EH (cell line): ENCODE data around the gene SLCO3A1.
A peak's percentile ranks its signal among the peaks of the same experiment; 100 is the strongest.
"Not testable (repeated sequence)": the region's sequence is repeated elsewhere in the genome, so short reads cannot be mapped to it uniquely, and the experiment has no call there.

Experiments
- DNase-seq: peaks from one replicate; pipeline ENCODE4 v3.0.0-alpha.2; 2015; ENCODE audit warnings: low read depth

The SLCO3A1 gene

GRCh38 chr15:92070251-92070650 lies 216.7 kb downstream of the SLCO3A1 start:
- DNase-seq: not testable (repeated sequence)

DNA sequence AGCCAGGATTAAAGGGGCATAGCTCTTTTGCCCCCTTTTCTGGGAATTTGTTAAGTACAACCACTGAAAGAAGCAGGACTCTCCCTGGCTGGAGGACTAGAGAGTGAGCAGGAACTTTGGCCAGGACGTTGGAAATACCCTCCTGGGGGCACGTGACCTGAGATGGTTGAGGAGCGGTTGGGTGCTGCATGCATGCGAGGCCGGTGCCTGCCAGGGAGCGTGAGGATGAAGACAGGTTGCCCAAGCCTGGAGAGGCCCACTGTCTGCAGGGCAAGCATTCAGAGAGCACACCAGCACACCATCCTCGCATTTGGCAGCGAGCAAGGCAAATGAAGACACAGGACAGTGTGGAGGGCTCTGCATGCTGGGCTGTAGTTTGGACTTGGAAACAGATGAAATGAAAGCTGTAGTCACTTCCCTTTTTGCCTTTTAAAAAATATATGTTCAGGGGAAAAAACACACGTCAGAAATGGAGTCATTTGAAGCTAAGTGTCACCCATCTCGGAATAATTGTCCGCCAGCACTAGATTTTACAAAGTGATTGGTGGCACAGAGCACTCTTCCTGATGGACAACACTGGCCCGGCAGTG lies 217.6 kb downstream of the SLCO3A1 start:
- no peak for DNase-seq

GRCh38 chr15:92073044-92073785 lies 219.7 kb downstream of the SLCO3A1 start:
- DNase-seq: no peak

GRCh38 chr15:92074101-92074500 lies 220.6 kb downstream of the SLCO3A1 start:
- DNase-seq: no peak

GRCh38 chr15:92074646-92075045 lies 221.1 kb downstream of the SLCO3A1 start:
- DNase-seq: peak; percentile 31

DNA sequence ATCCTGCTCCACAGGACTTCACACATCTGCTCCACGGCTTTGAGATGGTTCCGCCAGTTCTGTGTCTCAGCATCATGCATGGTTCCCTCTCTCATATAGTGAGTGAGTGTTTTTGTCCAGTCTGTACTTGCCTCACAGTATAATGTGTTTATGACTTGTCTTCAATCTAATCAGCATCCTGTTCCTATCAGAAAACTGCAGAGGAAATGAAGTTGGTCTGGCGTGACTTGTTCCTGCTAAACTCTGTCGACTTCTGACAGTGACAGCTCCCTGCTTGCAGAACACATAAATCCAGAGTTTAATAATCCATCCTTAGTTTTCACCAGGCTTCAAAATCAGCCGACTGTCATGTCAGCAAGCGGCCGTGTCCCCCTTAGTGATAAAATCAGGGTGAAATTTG lies 222.3 kb downstream of the SLCO3A1 start:
- DNase-seq: no peak

GRCh38 chr15:92076541-92076940 lies 223.0 kb downstream of the SLCO3A1 start:
- DNase-seq: no peak

DNA sequence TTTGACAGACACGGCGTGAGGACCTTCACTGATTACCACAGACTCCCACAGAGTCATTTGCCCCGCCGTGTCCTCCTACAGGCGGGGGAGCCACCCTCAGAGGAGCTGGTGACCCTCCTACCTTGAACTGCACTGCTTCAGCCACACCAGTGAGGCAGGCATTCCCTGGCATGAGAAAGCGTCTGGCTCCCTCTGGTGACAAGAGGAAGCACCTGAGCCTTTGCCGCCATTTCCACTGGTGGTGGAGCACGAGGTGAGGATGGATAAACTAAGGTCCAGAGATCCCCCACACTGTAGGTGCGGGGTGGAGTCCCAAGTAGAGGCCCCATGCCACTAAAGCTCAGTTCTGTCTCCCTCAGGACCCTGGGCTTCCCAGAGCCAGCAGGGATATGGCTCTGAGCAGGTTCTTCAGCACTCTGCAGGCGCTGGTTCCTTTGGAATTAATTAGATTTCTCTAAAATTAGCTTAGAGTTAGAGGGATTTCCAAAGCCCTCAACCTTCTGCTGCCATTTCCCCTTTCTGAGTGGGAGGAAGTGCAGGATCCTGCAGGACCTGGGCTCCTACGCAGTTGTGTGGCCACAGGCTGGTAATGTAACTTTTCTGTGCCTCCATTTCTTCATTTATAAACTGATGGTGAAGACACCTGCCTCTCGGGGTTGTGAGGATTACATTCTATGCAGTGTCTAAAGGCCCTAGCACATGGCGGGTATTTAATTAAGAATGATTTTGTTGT lies 224.0 kb downstream of the SLCO3A1 start:
- DNase-seq: peak; percentile 56

- DNase-seq: no peak
Observed at GRCh38 chr15:92078270-92078669, 224.8 kb downstream of the SLCO3A1 start.

GRCh38 chr15:92079047-92079446 lies 225.5 kb downstream of the SLCO3A1 start:
- DNase-seq: no peak

DNA sequence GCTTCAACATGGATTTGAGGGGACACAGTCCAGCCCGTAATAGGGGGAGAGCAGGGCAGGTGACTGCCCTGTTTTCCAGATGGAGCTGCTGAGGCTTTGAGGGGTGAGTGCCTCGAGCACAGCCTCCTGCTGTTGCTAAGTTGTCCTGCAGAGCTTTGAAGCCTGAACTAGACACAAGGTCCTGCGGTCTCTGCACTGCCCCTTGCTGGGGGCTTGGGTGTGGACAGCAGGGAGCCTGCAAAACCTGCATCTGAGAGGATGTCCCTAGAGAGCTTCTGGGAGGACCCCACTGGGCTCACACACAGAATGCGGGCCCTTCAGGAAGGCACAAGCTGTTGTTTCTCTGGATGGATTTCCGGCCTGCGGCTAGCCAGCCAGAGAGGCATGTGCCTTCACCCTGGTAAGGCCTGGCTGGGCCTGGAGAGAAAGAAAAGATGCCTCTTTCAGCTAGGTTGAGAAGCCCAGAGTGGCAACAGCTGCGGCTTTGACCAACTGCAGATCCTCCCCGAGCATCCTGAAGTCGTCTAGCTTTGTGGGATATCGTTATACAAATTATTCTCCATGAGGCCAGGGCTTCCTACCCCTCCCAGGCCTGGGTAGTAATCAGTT lies 226.2 kb downstream of the SLCO3A1 start:
- no peak for DNase-seq

DNA sequence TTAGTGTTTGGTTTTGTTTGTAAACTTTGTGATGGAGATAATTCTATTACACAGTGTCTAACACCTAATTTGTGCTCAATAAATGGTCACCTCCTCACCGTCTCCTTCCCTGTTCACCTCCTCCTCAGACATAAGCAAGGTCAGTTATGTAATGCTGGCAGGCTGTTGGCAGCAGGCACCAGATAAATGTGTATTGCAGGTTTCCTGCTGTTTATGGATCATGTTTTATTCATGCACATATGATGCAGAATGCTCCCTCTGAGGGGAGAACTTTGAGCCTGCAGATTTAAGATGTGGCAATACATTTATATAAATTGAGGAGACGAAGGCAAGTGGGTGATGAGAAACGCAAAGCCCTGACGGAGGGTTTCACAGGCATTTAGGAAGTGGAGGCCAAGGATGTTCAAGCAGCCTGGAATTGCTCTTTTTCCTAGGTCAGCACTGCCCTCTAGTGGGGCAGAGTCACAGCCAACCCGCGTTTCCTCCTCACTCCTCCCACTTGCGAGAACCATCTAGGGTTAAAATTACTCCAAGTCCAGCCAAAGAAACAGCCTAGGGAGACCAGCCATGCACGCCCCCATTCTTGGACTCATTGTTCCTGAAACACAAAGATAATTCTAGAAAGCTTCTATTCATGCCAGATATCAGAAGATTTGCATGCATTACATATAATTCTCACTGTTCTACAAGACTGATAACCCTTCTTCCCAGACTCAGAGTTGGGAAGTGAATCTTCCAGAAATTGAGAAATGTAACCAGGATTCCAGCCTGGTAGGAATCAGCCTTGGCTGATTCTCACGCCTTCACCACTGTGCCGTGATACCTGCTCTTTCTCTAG lies 228.7 kb downstream of the SLCO3A1 start:
- peak; percentile 66 for DNase-seq

GRCh38 chr15:92083190-92083589 lies 229.7 kb downstream of the SLCO3A1 start:
- no peak for DNase-seq

GRCh38 chr15:92087211-92087610 lies 233.7 kb downstream of the SLCO3A1 start:
- DNase-seq: no peak

- DNase-seq: peak; percentile 34
Observed at GRCh38 chr15:92091155-92091734, 237.7 kb downstream of the SLCO3A1 start.

- DNase-seq: no peak
Observed at GRCh38 chr15:92092289-92093105, 239.0 kb downstream of the SLCO3A1 start.

DNA sequence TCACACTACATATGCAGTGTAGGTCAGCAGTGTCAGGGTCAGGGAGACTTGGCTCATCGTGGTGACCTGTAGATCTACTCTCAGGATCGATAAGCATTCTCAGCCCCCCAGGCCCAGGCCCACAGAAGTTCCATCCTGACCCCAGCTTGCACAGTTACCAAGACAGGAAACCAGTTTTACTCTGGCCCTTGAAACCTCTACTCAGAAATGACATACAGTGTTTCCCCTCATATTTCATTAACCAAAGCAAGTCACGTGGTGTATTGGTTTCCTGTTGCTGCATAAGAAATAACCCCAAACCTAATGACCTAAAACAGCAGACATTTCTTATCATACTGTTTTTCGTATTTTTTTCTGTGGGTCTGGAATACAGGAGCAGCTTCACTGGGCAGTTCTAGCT lies 242.2 kb downstream of the SLCO3A1 start:
- no peak for DNase-seq

- DNase-seq: peak; percentile 52
Observed at GRCh38 chr15:92097474-92098178, 244.1 kb downstream of the SLCO3A1 start.

- no peak for DNase-seq
Observed at GRCh38 chr15:92098869-92099268, 245.4 kb downstream of the SLCO3A1 start.

GRCh38 chr15:92100301-92100700 lies 246.8 kb downstream of the SLCO3A1 start:
- DNase-seq: no peak
